ENCODE data around the gene TARM1.

DNA sequence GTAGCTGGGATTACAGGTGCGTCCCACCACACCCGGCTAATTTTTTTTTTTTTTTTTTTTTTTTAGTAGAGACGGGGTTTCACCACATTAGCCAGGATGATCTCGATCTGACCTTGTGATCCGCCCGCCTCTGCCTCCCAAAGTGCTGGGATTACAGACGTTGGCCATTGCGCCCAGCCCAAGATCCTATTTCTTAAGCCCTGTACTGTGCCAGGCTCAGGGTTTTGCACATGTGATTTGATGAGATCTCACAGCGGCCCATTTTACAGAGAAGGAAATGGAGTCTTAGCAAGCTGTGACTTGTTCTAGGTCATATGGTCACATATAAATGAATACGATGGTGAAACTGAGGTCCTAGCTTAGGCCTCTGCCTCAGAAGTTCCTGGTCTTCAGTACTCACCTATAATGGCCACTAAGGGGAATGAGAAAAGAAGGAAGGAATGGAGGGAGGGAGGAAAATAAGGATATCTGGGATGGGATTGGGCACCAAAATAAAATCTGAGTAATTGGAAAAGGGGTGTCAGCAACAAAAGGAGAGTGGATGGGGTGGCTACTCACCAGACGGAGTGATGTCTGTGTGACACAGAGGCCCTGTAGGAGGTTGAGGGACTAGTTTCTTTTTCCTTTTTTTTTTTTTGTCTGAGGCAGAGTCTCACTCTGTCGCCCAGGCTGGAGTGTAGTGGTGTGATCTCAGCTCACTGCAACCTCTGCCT lies 18.2 kb upstream of the TARM1 start:
- TF ChIP-seq, protein P1, sequence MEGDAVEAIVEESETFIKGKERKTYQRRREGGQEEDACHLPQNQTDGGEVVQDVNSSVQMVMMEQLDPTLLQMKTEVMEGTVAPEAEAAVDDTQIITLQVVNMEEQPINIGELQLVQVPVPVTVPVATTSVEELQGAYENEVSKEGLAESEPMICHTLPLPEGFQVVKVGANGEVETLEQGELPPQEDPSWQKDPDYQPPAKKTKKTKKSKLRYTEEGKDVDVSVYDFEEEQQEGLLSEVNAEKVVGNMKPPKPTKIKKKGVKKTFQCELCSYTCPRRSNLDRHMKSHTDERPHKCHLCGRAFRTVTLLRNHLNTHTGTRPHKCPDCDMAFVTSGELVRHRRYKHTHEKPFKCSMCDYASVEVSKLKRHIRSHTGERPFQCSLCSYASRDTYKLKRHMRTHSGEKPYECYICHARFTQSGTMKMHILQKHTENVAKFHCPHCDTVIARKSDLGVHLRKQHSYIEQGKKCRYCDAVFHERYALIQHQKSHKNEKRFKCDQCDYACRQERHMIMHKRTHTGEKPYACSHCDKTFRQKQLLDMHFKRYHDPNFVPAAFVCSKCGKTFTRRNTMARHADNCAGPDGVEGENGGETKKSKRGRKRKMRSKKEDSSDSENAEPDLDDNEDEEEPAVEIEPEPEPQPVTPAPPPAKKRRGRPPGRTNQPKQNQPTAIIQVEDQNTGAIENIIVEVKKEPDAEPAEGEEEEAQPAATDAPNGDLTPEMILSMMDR (conservative IDR thresholded peaks at IDR 0.05), result no peak
- no peak for TF ChIP-seq ZFX (IDR thresholded peaks at IDR 0.05)

Data from C4-2B (cell line).